HG02870 (cell line): Measurements from ENCODE around the gene SDHAF4.
"Not testable (repeated sequence)": the region's sequence is repeated elsewhere in the genome, so short reads cannot be mapped to it uniquely, and the experiment has no call there.

ENCODE experiments used
- ATAC-seq: cut with Tn5 transposase; IDR thresholded peaks from one replicate; pipeline ENCODE4 v1.9.1; 2021; ENCODE audit warnings: mild to moderate bottlenecking, moderate library complexity; ENCODE audit not compliant: unreplicated experiment

SDHAF4 gene

GRCh38 chr6:70590400-70590799 lies 23.7 kb downstream of the SDHAF4 start:
- ATAC-seq: no peak

GRCh38 chr6:70592391-70593117 lies 25.8 kb downstream of the SDHAF4 start:
- ATAC-seq: no peak

DNA sequence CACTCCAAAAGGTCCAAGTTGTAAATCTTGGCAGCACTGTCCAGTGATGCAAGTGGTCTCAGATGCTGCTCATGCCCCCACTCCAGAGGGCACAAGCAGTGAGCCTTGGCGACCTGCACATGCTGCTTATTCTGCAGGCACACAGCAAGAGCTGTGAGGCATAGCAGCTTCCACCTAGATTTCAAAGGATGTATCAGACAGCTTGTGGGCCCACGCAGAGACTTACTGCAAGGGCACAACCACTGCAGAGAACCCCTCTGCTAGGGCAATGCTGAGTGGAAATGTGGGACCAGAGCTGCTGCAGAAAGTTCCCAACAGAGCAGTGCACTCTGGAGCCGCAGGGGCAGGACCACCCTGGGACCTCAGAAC lies 26.4 kb downstream of the SDHAF4 start:
- no peak for ATAC-seq

DNA sequence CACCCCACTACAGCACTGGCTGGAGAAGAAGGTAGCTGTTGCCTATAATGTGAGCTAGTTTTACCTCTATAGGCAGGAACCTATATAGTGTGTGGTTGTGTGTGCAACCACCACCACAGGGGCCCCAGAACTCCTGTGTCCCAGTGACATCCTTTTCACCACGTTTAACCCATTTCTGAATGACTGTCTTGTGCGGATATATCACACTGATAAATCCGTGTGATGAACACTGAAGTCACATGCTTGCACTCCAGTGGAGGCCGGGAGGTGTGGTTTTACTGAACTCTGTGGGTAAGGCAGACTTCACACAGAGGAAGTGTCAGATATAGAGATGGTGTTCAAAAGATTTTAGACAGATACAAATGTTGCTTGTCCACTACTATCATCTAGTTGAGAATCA lies 32.5 kb downstream of the SDHAF4 start:
- no peak for ATAC-seq

GRCh38 chr6:70601014-70601413 lies 34.3 kb downstream of the SDHAF4 start:
- no peak for ATAC-seq

DNA sequence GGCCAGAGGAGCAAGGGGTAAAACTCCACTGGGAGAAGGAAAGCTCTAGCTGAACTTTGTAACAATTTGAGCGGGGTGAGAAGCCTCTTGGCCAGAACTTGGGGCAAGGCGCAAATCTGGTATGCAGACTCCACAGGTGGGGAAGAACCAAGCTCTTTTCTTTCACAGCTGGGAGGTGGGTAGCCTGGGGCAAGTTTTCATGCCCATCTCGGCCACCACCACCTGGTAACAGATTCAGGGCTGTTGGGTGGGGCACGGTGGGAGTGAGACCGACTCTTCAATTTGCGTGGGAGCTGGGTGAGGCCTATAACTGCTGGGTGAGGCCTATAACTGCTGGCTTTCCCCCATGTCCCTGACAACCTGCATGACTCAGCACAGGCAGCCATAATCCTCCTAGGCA lies 37.5 kb downstream of the SDHAF4 start:
- ATAC-seq: no peak

DNA sequence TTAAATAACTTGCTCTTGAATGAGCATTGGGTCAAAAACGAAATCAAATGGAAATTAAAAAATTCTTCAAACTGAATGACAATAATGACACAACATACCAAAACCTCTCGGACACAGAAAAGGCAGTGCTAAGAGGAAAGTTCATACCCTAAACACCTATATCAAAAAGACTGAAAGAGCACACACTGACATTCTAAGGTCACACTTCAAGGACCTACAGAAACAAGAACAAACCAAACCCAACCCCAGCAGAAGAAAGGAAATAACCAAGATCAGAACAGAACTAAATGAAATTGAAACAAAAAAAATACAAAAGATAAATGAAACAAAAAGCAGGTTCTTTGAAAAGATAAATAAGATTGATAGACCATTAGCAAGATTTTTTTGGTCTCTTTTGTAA lies 40.6 kb downstream of the SDHAF4 start:
- ATAC-seq: not testable (repeated sequence)

GRCh38 chr6:70609181-70609580 lies 42.5 kb downstream of the SDHAF4 start:
- not testable (repeated sequence) for ATAC-seq

- no peak for ATAC-seq
Observed at GRCh38 chr6:70616728-70617260, 50.1 kb downstream of the SDHAF4 start.

DNA sequence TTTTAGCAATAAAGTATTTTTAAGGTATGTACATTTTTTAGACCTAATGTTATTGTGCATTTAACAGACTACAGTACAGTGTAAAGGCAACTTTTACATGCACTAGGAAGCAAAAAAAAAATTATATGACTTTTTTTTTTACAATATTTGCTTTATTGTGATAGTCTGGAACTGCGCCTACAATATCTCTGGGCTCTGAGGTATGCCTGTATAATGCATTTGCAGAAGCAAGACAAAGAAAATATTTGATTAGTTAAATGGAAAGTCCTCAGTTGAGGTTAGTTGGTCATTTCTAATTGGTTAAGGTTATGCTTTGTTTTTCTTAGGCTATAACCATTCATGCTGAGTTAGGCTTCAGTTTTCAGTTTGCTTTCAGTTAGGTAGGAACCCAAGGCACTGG lies 54.0 kb downstream of the SDHAF4 start:
- ATAC-seq: no peak

- no peak for ATAC-seq
Observed at GRCh38 chr6:70622461-70622860, 55.7 kb downstream of the SDHAF4 start.

DNA sequence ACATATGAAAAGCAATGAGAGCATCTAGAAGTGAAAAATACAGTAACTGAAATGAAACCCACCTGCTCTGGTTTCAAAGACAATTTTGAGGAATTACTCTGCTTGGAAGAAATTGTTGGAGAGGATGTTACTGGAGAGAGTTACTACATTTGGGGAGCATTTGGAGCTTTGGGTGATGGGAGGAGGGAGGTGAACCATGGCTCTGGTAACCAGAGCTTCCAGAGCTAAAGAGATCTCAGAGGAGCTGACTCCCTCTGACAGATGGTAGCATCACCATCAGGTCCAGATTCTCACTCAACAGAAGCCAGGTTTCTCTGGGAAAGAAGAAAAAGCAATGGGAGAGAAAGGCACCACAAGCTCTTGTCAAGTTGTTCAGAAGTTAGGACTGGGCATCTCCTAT lies 58.7 kb downstream of the SDHAF4 start:
- ATAC-seq: no peak

DNA sequence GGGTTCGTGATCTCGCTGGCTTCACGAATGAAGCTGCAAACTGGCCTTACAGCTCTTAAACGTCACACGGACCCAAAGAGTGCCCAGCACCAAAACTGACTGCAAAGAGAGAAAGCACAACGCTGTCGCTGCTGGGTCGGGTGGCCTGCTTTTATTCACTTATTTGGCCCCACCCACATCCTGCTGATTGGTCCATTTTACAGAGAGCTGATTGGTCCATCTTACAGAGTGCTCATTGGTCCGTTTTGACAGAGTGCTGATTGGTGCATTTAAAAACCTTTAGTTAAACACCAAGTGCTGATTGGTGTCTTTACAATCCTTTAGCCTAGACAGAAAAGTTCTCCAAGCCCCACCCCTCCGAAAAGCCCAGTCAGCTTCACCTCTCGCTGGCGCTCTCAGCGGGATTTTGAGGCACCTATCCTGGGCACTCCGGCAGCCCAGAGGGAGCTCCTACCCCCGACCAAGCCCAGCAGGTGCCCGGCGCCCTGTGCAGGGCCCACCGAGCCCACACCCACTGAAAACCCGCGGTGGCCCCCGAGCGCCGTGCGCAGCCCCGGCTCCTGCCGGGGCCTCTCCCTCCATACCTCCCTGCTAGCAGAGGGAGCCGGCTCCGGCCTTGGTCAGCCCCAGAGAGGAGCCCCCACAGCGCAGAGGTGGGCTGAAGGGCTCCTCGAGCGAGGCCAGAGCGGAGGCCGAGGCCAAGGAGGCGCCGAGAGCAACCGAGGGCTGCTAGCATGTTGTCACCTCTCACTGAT lies 60.9 kb downstream of the SDHAF4 start:
- ATAC-seq: no peak

- no peak for ATAC-seq
Observed at GRCh38 chr6:70629929-70630328, 63.2 kb downstream of the SDHAF4 start.

DNA sequence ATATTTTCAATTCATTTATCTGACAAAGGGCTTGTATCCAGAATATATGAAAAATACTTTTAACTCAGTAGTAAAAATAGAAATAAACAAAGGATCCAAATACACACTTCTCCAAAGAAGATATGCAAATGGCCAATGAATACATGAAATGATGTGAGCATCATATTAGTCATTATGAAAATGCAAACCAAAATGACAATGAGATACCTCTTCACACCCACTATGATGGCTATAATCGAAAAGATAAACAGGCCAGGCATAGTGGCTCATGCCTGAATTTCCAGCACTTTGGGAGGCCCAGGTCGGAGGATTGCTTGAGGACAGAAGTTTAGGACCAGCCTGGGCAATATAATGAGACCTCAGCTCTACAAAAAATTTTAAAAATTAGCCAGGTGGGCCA lies 67.1 kb downstream of the SDHAF4 start:
- ATAC-seq: no peak

GRCh38 chr6:70636596-70636995 lies 69.9 kb downstream of the SDHAF4 start:
- ATAC-seq: no peak

DNA sequence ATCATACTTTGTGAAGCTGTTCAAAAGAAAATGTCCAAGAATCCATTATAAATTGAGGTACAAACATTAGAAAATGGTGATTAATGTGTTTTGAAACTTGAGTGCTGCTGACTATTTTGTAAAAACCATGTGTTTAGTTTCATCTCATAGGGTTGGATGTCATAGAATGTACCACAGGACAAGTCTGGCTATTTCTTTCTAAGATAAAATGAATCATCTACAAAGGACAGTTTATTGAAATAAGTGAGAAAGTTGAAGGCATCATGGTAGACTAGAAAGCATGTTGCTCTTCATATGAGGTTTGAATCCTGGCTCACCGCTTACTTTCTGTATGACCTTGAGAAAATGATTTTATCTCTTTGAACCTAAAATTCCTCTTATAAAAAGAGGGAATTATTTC lies 71.7 kb downstream of the SDHAF4 start:
- no peak for ATAC-seq
